Measurements from ENCODE around the gene NMNAT3.

- TF ChIP-seq CTCF (IDR thresholded peaks at IDR 0.05; ENCODE audit: low read depth, low read length, poor library complexity, severe bottlenecking) (no peak), EZH2phosphoT487 (IDR thresholded peaks at IDR 0.05; ENCODE audit: borderline replicate concordance, low read length) (no peak)
Observed at GRCh38 chr3:139514741-139515140, 163.0 kb downstream of the NMNAT3 start.
